Measurements from ENCODE around the gene SLCO1B1. TPM values are rescaled to one million over a fixed set of nuclear protein-coding genes. Genes with fewer than 3 reads are reported as not detected.
"Not testable (repeated sequence)": the region's sequence is repeated elsewhere in the genome, so short reads cannot be mapped to it uniquely, and the experiment has no call there.

SLCO1B1 gene
- under 1 TPM in 1 of 9 donors, not detected in 8; 0.33 TPM for total RNA-seq
- not detected for polyA plus RNA-seq
- long read RNA-seq, donor 1, result 0 reads
- long read RNA-seq, donor 2, result 0 reads
- long read RNA-seq, donor 3, result 0 reads

- WGBS, 4 donors, result 77 to 84% (median 81%) methylated on average over 3 of the region's 3 CpGs
- DNase-seq (no peak), ATAC-seq (no peak)
- intact Hi-C loops (cut with DNase I), result no loop called here
- Histone ChIP-seq H3K4me1 (no peaks in the 10 kb centered on the region), H3K27ac (no peak within 1 kb of the TSS), H3K36me3 (no peaks in the 10 kb centered on the region), H3K27me3 (no peaks in the 10 kb centered on the region), H3K9me3 (no peaks in the 10 kb centered on the region), H3K4me3 (no peak within 1 kb of the TSS)
- TF ChIP-seq CTCF (IDR thresholded peaks at IDR 0.05), result no peak
- TF ChIP-seq POLR2A (IDR thresholded peaks at IDR 0.05), result no peak
Observed at GRCh38 chr12:21130998-21131397, at the start of gene SLCO1B1. TSS of gene SLCO1B1 (plus strand) at chr12:21131194. CDS start at chr12:21141575, 10,381 bp downstream.

GRCh38 chr12:21084753-21085152, 46.2 kb upstream of the SLCO1B1 start:
- H3K36me3 ChIP-seq; H3K27me3 ChIP-seq; ATAC-seq; DNase-seq; H3K4me3 ChIP-seq; intact Hi-C loops (cut with DNase I); H3K4me1 ChIP-seq; H3K27ac ChIP-seq: not testable (repeated sequence)
- 34 to 69% (median 50%) methylated on average over 1 to 2 of the region's 2 CpGs for WGBS, 4 donors
- peaks cover 0 to 19% (median 0%) of the 10 kb centered on the region in 12 donors for H3K9me3 ChIP-seq

GRCh38 chr12:21111732-21112131, 19.3 kb upstream of the SLCO1B1 start:
- ATAC-seq (no peak), DNase-seq (no peak)
- WGBS, 4 donors, result 77 to 84% (median 82%) methylated on average over 4 of the region's 4 CpGs
- Histone ChIP-seq H3K4me1 (no peaks in the 10 kb centered on the region), H3K27me3 (no peaks in the 10 kb centered on the region), H3K36me3 (no peaks in the 10 kb centered on the region), H3K4me3 (no peak overlapping the region), H3K27ac (no peak overlapping the region), H3K9me3 (peaks cover 0 to 7% (median 0%) of the 10 kb centered on the region in 12 donors)
- TF ChIP-seq POLR2A (IDR thresholded peaks at IDR 0.05) (no peak), CTCF (IDR thresholded peaks at IDR 0.05) (no peak)
- intact Hi-C loops (cut with DNase I), result no loop called here

- intact Hi-C loops (cut with DNase I), result no loop called here
- H3K27me3 ChIP-seq, result no peaks in the 10 kb centered on the region
- no peaks in the 10 kb centered on the region for H3K4me1 ChIP-seq
- no peak for ATAC-seq
- H3K4me3 ChIP-seq, result no peak overlapping the region
- no peak overlapping the region for H3K27ac ChIP-seq
- H3K9me3 ChIP-seq, result peaks cover 0 to 11% (median 0%) of the 10 kb centered on the region in 12 donors
- no peaks in the 10 kb centered on the region for H3K36me3 ChIP-seq
- DNase-seq, result no peak
- 86 to 93% (median 90%) methylated on average over 7 of the region's 7 CpGs for WGBS, 4 donors
- TF ChIP-seq POLR2A (IDR thresholded peaks at IDR 0.05) (no peak), CTCF (IDR thresholded peaks at IDR 0.05) (no peak)
Observed at GRCh38 chr12:21113266-21113665, 17.7 kb upstream of the SLCO1B1 start.

- H3K36me3 ChIP-seq, result no peaks in the 10 kb centered on the region
- H3K4me3 ChIP-seq, result no peak overlapping the region
- DNase-seq (no peak), ATAC-seq (no peak)
- WGBS, 4 donors, result 75 to 93% (median 87%) methylated on average over 3 of the region's 3 CpGs
- no peaks in the 10 kb centered on the region for H3K27me3 ChIP-seq
- H3K9me3 ChIP-seq, result peaks cover 0 to 16% (median 0%) of the 10 kb centered on the region in 12 donors
- TF ChIP-seq POLR2A (IDR thresholded peaks at IDR 0.05), result no peak
- TF ChIP-seq CTCF (IDR thresholded peaks at IDR 0.05), result no peak
- intact Hi-C loops (cut with DNase I), result no loop called here
- H3K4me1 ChIP-seq, result no peaks in the 10 kb centered on the region
- no peak overlapping the region for H3K27ac ChIP-seq
Observed at GRCh38 chr12:21117995-21118394, 13.0 kb upstream of the SLCO1B1 start.

Data from heart left ventricle (tissue), 16 donors.